CD4-positive, CD25-positive, alpha-beta regulatory T cell (primary cell): ENCODE measurements around the gene PHF21A. TPM values are rescaled to one million over a fixed set of nuclear protein-coding genes. Genes with fewer than 3 reads are reported as not detected.

Experiments used
- ATAC-seq, 2 donors: fragments of 150-1000 bp; cut with Tn5 transposase; one replicate each; pipeline ENCODE4 v1.10.0; 2021; ENCODE audit warnings: low read depth in 2 of 2, moderate number of reproducible peaks in 2 of 2, moderate library complexity in 1 of 2
- DNase-seq, 3 donors: peaks; one replicate each; pipeline versions ENCODE4 v3.0.0 to v3.0.0-alpha.2; 2012 to 2022; ENCODE audit warnings: mixed read lengths in 1 of 3
- H3K27ac ChIP-seq: one replicate; pipeline ENCODE4 v1.7.0; 2013; ENCODE audit warnings: mild to moderate bottlenecking, low read length; ENCODE audit not compliant: insufficient read depth, poor library complexity, severe bottlenecking
- H3K27me3 ChIP-seq: one replicate; pipeline ENCODE4 v1.7.0; 2013; ENCODE audit warnings: low read length; ENCODE audit not compliant: control insufficient read depth, insufficient read depth
- H3K36me3 ChIP-seq: one replicate; pipeline ENCODE4 v1.7.0; 2013; ENCODE audit warnings: mild to moderate bottlenecking, low read length, moderate library complexity; ENCODE audit not compliant: control insufficient read depth, insufficient read depth
- H3K4me1 ChIP-seq: 2 replicates; pipeline ENCODE4 v1.7.0; 2013; ENCODE audit warnings: mild to moderate bottlenecking, low read length; ENCODE audit not compliant: insufficient read depth, control insufficient read depth, poor library complexity, severe bottlenecking
- H3K4me3 ChIP-seq: one replicate; pipeline ENCODE4 v1.7.0; 2013; ENCODE audit warnings: low read depth, mild to moderate bottlenecking, low read length, moderate library complexity
- H3K9me3 ChIP-seq, 2 experiments: 1 replicate in 1 of 2; 2 replicates in 1 of 2; pipeline ENCODE4 v1.7.0; 2013; ENCODE audit warnings: low read length in 2 of 2, mild to moderate bottlenecking in 1 of 2, moderate library complexity in 1 of 2; ENCODE audit not compliant: control insufficient read depth in 2 of 2
- H3K27ac Mint-ChIP-seq, 3 donors: one replicate each; pipeline ENCODE4 v1.8.0; 2020 to 2022; ENCODE audit warnings: mild to moderate bottlenecking in 3 of 3, mixed read lengths in 3 of 3, moderate library complexity in 2 of 3
- H3K27me3 Mint-ChIP-seq: one replicate; pipeline ENCODE4 v1.8.0; 2022; ENCODE audit warnings: mild to moderate bottlenecking, mixed read lengths
- H3K36me3 Mint-ChIP-seq: one replicate; pipeline ENCODE4 v1.8.0; 2020; ENCODE audit warnings: mixed read lengths
- H3K4me1 Mint-ChIP-seq, 4 donors: one replicate each; pipeline ENCODE4 v1.8.0; 2020 to 2022; ENCODE audit warnings: mixed read lengths in 4 of 4, mild to moderate bottlenecking in 1 of 4
- H3K4me3 Mint-ChIP-seq, 4 donors: one replicate each; pipeline ENCODE4 v1.8.0; 2020 to 2022; ENCODE audit warnings: mild to moderate bottlenecking in 4 of 4, mixed read lengths in 4 of 4, moderate library complexity in 3 of 4
- H3K9me3 Mint-ChIP-seq, 7 donors: one replicate each; pipeline ENCODE4 v1.8.0; 2020 to 2022; ENCODE audit warnings: mixed read lengths in 7 of 7, mild to moderate bottlenecking in 3 of 7, moderate library complexity in 2 of 7
- polyA plus RNA-seq, 4 donors: library from polyadenylated mRNA; unstranded; fragments of 300-500 nt; fragmentation: Illumina TruSeq; gene quantifications; one replicate each; pipeline ENCODE4 v1.2.3, GENCODE V29; 2021
- total RNA-seq: library from RNA; stranded (reverse); gene quantifications from one replicate; pipeline ENCODE4 v1.2.3, GENCODE V29; 2022

The PHF21A gene
- total and polyA plus RNA-seq, 5 donors from 2014 or later: 6.0 to 111 (median 9.2) TPM

DNA sequence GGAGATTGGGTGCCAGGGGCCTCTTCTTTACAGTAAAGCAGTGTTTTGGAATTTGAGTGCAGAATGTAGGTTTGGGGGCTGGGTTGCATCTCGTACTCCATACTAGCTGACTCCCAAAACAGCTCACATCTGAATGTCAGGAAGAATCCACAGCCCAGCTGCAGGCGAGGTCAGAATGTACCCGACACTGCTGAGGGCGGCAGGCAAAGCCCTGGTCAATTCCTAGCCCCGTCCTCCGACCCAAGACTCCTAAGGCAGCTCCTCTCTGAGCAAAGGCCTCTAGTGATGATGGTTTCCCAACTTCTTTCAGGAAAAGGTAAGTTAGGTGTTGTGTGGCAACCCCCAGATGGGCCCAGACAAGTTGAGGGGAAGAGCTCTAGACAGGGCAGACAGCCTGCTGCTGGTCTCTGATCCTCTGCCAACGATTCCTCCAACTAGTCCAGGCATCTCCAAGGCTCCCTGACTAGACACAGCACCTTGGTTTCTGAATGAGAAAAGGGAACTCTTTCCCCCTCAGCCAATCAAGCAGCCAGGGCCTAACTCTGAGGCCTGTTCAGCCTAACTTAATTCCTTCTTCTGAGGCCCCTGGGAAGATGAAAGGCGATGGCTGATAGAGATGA is 190.2 kb downstream of the PHF21A start:
- Mint-ChIP-seq H3K4me3 (peak overlapping the region in 2 of 4 donors; percentile 16 to 76), H3K4me1 (peaks cover 6 to 44% (median 20%) of the 10 kb centered on the region in 4 donors), H3K27ac (peak overlapping the region; percentile 78 to 92 (median 85)), H3K36me3 (peaks cover 16% of the 10 kb centered on the region), H3K9me3 (no peaks in the 10 kb centered on the region), H3K27me3 (no peaks in the 10 kb centered on the region)
- Histone ChIP-seq H3K36me3 (peaks cover 31% of the 10 kb centered on the region), H3K4me1 (peaks cover 36% of the 10 kb centered on the region), H3K27ac (peak overlapping the region; percentile 70), H3K27me3 (no peaks in the 10 kb centered on the region), H3K4me3 (no peak overlapping the region), H3K9me3 (no peaks in the 10 kb centered on the region)
- no peak for ATAC-seq
- DNase-seq: no peak

DNA sequence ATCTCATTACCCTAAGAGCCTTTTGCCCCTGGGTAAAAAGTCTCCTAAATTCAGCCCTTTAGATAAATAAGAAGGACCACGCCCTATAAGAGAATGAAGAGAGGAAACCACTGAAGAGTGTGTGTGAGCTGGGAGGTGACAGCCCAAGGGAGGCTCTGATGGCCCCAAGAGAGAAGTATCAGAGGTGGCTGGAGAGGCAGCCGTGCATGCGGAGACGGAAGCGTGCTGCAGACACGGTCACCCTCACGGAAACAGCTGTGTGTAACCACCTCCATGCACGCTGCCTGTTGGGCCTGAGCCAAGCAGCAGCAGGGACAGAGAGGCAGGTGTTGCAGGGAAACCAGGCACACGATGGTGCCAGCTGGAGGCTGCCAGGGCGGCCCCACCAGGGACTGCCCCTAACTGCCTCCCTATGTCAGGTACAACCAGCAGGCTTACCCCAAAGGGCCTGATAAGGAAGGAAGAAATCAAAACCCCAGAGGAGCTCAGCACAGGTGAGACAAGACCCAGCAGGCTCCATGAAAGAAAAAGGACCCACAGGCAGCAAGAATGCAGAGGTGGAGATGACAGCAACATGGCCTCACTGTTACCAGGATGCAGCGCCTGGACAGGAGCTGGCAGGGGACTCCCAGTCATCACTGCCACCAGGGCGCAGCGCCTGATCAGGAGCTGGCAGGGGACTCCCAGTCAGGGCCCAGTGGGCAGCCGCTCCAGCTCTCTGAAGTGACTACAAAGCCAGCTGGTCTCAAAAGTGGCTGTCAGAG is 191.0 kb downstream of the PHF21A start:
- Histone ChIP-seq H3K36me3 (peaks cover 23% of the 10 kb centered on the region), H3K9me3 (no peaks in the 10 kb centered on the region), H3K4me1 (peaks cover 36% of the 10 kb centered on the region), H3K27me3 (no peaks in the 10 kb centered on the region), H3K27ac (peak overlapping the region; percentile 70), H3K4me3 (peak overlapping the region; percentile 41)
- peaks cover 6 to 44% (median 20%) of the 10 kb centered on the region in 4 donors for H3K4me1 Mint-ChIP-seq
- H3K36me3 Mint-ChIP-seq: peaks cover 16% of the 10 kb centered on the region
- H3K27ac Mint-ChIP-seq: peak overlapping the region; percentile 87 to 97 (median 97)
- H3K9me3 Mint-ChIP-seq: no peaks in the 10 kb centered on the region
- ATAC-seq (peak; percentile 71 to 75), DNase-seq (peak in 2 of 3 donors; percentile 42 to 84)
- H3K4me3 Mint-ChIP-seq: peak overlapping the region; percentile 54 to 87 (median 72)
- H3K27me3 Mint-ChIP-seq: no peaks in the 10 kb centered on the region

DNA sequence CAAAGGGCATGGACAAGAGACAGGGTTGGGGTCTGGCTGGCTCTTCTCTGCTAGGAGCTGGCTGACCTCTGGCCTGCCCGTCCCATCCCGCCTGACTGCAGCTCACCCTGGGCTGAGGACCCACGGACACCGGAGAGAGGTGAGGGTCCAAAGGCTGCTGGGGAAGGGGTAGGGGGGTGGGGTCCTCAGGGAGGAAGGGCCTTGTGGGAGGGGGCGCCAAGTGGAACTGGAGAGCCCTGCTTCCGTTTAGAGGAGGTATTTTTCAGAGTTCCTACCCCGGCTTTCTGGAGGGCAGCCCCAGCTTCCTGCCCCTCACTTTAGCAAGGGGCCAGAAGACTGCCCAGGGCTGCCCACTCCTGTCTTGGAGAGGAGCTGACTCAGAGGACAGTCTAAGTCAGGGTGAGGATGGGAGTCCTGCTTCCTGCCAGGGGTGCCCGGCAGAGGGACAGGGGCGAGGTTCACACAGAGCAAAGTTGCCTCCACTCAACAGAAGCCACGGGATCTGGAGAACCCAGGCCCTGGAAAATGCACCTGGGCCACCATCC is 191.7 kb downstream of the PHF21A start:
- Histone ChIP-seq H3K36me3 (peaks cover 16% of the 10 kb centered on the region), H3K27me3 (no peaks in the 10 kb centered on the region), H3K4me3 (peak overlapping the region; percentile 41), H3K27ac (peak overlapping the region; percentile 70), H3K4me1 (peaks cover 36% of the 10 kb centered on the region), H3K9me3 (no peaks in the 10 kb centered on the region)
- Mint-ChIP-seq H3K36me3 (peaks cover 14% of the 10 kb centered on the region), H3K4me1 (peaks cover 6 to 49% (median 21%) of the 10 kb centered on the region in 4 donors), H3K27me3 (peaks cover 4% of the 10 kb centered on the region), H3K9me3 (no peaks in the 10 kb centered on the region), H3K4me3 (peak overlapping the region; percentile 52 to 87 (median 72)), H3K27ac (peak overlapping the region; percentile 87 to 97 (median 97))
- no peak for DNase-seq
- peak in 1 of 2 donors; percentile 13 for ATAC-seq

DNA sequence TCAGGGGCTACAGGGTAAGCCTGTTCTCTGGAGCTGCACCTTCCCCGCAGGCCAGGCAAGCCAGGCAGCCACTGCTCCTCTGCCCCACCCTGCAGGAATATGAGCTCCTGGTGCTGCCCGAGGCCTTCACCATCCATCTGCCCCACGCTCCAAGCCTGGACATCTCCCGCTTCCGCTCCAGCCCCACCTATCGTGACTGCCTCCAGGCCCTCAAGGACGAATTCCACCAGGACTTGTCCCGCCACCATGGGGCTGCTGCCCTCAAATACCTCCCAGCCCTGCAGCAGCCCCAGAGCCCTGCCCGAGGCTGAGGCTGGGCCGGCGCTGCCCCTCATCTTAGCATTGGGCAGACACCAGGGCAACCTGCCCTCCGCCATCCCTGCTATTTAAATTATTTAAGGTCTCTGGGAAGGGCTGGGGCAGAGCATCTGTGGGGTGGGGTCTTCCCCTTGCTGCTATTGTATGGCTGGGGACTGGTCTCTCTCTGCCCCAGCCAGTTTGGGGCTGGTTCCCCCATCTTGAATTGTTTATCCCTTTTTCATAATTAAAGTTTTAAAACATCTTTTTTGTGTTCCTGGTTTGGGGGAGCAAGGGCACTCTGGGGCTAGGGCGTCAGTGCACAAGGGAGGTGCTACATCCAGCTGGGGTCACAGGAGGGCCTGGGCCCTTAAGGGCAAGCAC is 192.6 kb downstream of the PHF21A start:
- Histone ChIP-seq H3K4me1 (peaks cover 36% of the 10 kb centered on the region), H3K4me3 (no peak overlapping the region), H3K36me3 (peaks cover 7% of the 10 kb centered on the region), H3K27ac (peak overlapping the region; percentile 70), H3K9me3 (no peaks in the 10 kb centered on the region), H3K27me3 (no peaks in the 10 kb centered on the region)
- Mint-ChIP-seq H3K4me3 (peak overlapping the region in 3 of 4 donors; percentile 35 to 58 (median 38)), H3K27ac (peak overlapping the region; percentile 20 to 85 (median 77)), H3K9me3 (no peaks in the 10 kb centered on the region), H3K4me1 (peaks cover 6 to 55% (median 25%) of the 10 kb centered on the region in 4 donors), H3K27me3 (peaks cover 11% of the 10 kb centered on the region), H3K36me3 (peaks cover 15% of the 10 kb centered on the region)
- DNase-seq: no peak
- ATAC-seq: no peak

DNA sequence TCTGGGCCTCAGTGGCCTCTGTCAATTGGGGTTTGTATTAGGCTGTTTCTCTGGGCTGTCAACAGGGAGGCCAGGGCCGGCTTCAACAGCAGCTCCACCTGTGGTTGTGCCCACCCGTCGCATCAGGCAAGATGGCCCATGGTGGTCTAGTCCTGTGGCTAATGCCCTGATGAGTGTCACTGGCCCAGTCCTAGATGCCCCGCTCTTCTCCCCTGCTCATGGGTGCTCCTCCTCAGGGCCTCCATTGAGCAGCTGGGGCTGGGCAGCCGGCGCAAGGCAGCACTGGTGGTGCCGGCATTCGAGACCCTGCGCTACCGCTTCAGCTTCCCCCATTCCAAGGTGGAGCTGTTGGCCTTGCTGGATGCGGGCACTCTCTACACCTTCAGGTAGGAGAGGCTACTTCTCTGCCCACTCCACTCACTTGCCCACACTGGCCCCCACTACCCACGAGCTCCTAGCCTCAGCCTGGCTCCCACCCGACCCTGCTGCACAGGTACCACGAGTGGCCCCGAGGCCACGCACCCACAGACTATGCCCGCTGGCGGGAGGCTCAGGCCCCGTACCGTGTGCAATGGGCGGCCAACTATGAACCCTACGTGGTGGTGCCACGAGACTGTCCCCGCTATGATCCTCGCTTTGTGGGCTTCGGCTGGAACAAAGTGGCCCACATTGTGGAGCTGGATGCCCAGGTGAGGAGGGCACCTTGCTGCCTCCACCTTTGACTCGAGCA is 193.4 kb downstream of the PHF21A start:
- peak overlapping the region in 1 of 3 donors; percentile 52 for H3K27ac Mint-ChIP-seq
- Histone ChIP-seq H3K4me3 (no peak overlapping the region), H3K36me3 (peaks cover under 1% of the 10 kb centered on the region), H3K27me3 (no peaks in the 10 kb centered on the region), H3K4me1 (peaks cover 42% of the 10 kb centered on the region), H3K9me3 (no peaks in the 10 kb centered on the region), H3K27ac (no peak overlapping the region)
- peaks cover 14% of the 10 kb centered on the region for H3K36me3 Mint-ChIP-seq
- no peaks in the 10 kb centered on the region for H3K9me3 Mint-ChIP-seq
- no peak for ATAC-seq
- H3K4me1 Mint-ChIP-seq: peaks cover 6 to 60% (median 25%) of the 10 kb centered on the region in 4 donors
- no peak for DNase-seq
- peak overlapping the region in 2 of 4 donors; percentile 11 to 38 for H3K4me3 Mint-ChIP-seq
- peaks cover 15% of the 10 kb centered on the region for H3K27me3 Mint-ChIP-seq

DNA sequence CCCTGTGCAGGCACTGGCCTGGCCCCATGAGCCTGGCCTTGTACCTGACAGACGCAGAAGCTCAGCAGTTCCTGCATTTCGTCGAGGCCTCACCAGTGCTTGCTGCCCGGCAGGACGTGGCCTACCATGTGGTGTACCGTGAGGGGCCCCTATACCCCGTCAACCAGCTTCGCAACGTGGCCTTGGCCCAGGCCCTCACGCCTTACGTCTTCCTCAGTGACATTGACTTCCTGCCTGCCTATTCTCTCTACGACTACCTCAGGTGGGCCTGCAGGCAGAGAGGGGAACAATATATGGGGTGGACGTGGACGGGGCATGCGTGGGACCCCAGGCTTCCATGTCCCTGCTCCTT is 193.9 kb downstream of the PHF21A start:
- Mint-ChIP-seq H3K27me3 (peaks cover 15% of the 10 kb centered on the region), H3K27ac (no peak overlapping the region), H3K4me3 (peak overlapping the region in 1 of 4 donors; percentile 11), H3K4me1 (peaks cover 6 to 60% (median 25%) of the 10 kb centered on the region in 4 donors), H3K9me3 (no peaks in the 10 kb centered on the region), H3K36me3 (peaks cover 9% of the 10 kb centered on the region)
- Histone ChIP-seq H3K9me3 (no peaks in the 10 kb centered on the region), H3K27me3 (no peaks in the 10 kb centered on the region), H3K4me3 (no peak overlapping the region), H3K27ac (no peak overlapping the region), H3K4me1 (peaks cover 47% of the 10 kb centered on the region), H3K36me3 (no peaks in the 10 kb centered on the region)
- ATAC-seq (no peak), DNase-seq (no peak)
